Measurements from ENCODE around the gene PPP1R18. TPM values are rescaled to one million over a fixed set of nuclear protein-coding genes. Genes with fewer than 3 reads are reported as not detected.
"Not testable (repeated sequence)": the region's sequence is repeated elsewhere in the genome, so short reads cannot be mapped to it uniquely, and the experiment has no call there.

PPP1R18 gene
- total and polyA plus RNA-seq, 5 donors: 21.8 to 33.9 (median 23.1) TPM

DNA sequence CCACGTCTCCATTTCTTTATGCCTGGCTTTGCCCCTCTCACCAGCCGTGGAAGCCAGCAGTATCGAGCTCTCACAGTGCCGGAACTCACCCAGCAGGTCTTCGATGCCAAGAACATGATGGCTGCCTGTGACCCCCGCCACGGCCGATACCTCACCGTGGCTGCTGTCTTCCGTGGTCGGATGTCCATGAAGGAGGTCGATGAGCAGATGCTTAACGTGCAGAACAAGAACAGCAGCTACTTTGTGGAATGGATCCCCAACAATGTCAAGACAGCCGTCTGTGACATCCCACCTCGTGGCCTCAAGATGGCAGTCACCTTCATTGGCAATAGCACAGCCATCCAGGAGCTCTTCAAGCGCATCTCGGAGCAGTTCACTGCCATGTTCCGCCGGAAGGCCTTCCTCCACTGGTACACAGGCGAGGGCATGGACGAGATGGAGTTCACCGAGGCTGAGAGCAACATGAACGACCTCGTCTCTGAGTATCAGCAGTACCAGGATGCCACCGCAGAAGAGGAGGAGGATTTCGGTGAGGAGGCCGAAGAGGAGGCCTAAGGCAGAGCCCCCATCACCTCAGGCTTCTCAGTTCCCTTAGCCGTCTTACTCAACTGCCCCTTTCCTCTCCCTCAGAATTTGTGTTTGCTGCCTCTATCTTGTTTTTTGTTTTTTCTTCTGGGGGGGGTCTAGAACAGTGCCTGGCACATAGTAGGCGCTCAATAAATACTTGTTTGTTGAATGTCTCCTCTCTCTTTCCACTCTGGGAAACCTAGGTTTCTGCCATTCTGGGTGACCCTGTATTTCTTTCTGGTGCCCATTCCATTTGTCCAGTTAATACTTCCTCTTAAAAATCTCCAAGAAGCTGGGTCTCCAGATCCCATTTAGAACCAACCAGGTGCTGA, 37.6 kb upstream of the PPP1R18 start:
- H3K4me3 ChIP-seq (ENCODE audit: low read length); ATAC-seq; H3K4me1 ChIP-seq (ENCODE audit: control insufficient read depth, insufficient read depth, low read length); H3K27me3 ChIP-seq (ENCODE audit: control insufficient read depth, insufficient read depth); H3K27ac ChIP-seq (ENCODE audit: low read length); DNase-seq; H3K9me3 ChIP-seq (ENCODE audit: control insufficient read depth, low read length): not testable (repeated sequence)
- 46% methylated on average over 29 of the region's 29 CpGs for WGBS
- intact Hi-C loops (cut with DNase I): loop anchor here in 3 of 4 donors (2.0 kb wide), 3 partner anchors 39 to 45 kb away; no protein-coding TSS in a partner anchor

GRCh38 chr6:30723159-30723842, 36.9 kb upstream of the PPP1R18 start:
- intact Hi-C loops (cut with DNase I): loop anchor here in 3 of 4 donors (2.0 kb wide), 3 partner anchors 38 to 44 kb away; no protein-coding TSS in a partner anchor
- H3K4me3 ChIP-seq (ENCODE audit: low read length); H3K27ac ChIP-seq (ENCODE audit: low read length); H3K27me3 ChIP-seq (ENCODE audit: control insufficient read depth, insufficient read depth); H3K9me3 ChIP-seq (ENCODE audit: control insufficient read depth, low read length); DNase-seq; ATAC-seq; H3K4me1 ChIP-seq (ENCODE audit: control insufficient read depth, insufficient read depth, low read length): not testable (repeated sequence)
- 49% methylated on average over 16 of the region's 16 CpGs for WGBS

DNA sequence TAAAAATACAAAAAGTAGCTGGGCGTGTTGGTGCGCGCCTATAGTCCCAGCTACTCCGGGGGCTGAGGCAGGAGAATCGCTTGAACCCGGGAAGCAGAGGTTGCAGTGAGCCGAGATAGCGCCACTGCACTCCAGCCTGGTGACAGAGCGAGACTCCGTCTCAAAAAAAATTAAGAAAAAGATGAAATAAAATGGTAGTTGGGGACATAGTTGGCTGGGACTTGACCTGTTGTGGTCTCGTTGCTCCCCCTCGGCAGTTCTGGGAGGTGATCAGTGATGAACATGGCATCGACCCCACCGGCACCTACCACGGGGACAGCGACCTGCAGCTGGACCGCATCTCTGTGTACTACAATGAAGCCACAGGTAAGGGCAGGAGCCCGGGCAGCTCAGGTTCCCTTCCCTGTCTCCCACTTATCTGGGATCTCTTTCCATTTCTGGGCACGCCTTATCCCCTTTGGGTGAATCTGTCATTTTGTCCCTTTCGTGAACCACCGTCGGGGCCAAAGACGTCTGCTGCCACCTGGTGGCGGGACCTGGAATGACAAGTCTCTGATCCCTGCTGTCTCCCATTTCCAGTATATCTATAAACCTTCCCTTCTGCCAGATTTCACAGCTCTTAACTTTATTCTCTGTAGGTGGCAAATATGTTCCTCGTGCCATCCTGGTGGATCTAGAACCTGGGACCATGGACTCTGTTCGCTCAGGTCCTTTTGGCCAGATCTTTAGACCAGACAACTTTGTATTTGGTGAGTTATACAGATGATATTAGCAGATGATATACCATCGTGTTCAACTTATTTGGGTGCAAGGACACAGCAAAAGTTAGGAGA, 36.1 kb upstream of the PPP1R18 start:
- no peaks in the 10 kb centered on the region for H3K27me3 ChIP-seq (ENCODE audit: control insufficient read depth, insufficient read depth)
- peak overlapping the region; percentile 96 for H3K27ac ChIP-seq (ENCODE audit: low read length)
- intact Hi-C loops (cut with DNase I): loop anchor here (1.0 to 2.0 kb wide), 4 partner anchors 38 to 44 kb away; no protein-coding TSS in a partner anchor
- ATAC-seq (peak; percentile 0 to 1), DNase-seq (peak; percentile 74 to 92 (median 92))
- peaks cover 3% of the 10 kb centered on the region for H3K4me1 ChIP-seq (ENCODE audit: control insufficient read depth, insufficient read depth, low read length)
- 12% methylated on average over 27 of the region's 27 CpGs for WGBS
- no peaks in the 10 kb centered on the region for H3K9me3 ChIP-seq (ENCODE audit: control insufficient read depth, low read length)
- H3K4me3 ChIP-seq (ENCODE audit: low read length): no peak overlapping the region

DNA sequence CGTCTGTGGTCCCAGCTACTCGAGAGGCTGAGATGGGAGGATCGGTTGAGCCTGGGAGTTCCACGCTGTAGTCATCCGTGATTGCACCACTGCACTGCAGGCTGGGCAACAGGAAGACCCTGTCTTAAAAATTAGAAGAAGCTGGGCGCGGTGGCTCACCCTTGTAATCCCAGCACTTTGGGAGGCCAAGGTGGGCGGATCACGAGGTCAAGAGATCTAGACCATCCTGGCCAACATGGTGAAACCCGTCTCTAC, 35.5 kb upstream of the PPP1R18 start:
- peak; percentile 58 to 66 (median 64) for DNase-seq
- intact Hi-C loops (cut with DNase I): loop anchor here (1.0 to 2.0 kb wide), 4 partner anchors 37 to 43 kb away; no protein-coding TSS in a partner anchor
- not testable (repeated sequence) for H3K4me1 ChIP-seq (ENCODE audit: control insufficient read depth, insufficient read depth, low read length)

GRCh38 chr6:30721198-30722024, 35.0 kb upstream of the PPP1R18 start:
- intact Hi-C loops (cut with DNase I): loop anchor here (1.0 to 2.0 kb wide), 5 partner anchors 35 to 43 kb away; partner anchors contain the start of gene PPP1R18 (in 1 of the 4)

More for the DNA sequence above, 35.5 kb upstream of the PPP1R18 start:
- ATAC-seq; H3K27me3 ChIP-seq (ENCODE audit: control insufficient read depth, insufficient read depth); H3K9me3 ChIP-seq (ENCODE audit: control insufficient read depth, low read length): not testable (repeated sequence)
- WGBS: 9% methylated on average over 10 of the region's 10 CpGs
- Histone ChIP-seq H3K4me3 (ENCODE audit: low read length) (peak overlapping the region; percentile 98), H3K27ac (ENCODE audit: low read length) (peak overlapping the region; percentile 96)

DNA sequence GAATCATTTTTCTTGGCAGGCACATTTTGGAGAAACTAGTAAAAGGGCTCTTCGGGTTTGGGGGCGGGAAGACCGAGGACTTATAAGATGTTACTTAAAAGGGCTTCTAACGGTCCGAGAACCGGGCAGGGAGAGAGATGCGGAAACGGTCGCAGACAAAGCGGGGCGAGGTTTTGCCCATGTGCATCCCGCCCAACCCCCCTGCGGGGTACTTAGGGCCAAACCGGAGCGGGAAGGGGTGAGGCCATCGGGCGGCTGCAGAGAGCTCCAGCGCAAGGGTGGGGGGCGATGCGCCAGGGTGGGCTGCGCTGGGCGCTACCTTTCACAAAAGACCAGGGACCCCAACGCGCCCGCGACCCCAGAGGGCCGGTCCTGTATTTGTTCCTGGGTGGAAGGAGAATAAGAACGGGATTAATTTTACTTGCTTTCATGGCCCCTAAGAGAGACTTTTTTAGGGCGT, 34.3 kb upstream of the PPP1R18 start:
- no peaks in the 10 kb centered on the region for H3K9me3 ChIP-seq (ENCODE audit: control insufficient read depth, low read length)
- under 1% methylated on average over 29 of the region's 29 CpGs for WGBS
- peak overlapping the region; percentile 91 for H3K27ac ChIP-seq (ENCODE audit: low read length)
- intact Hi-C loops (cut with DNase I): loop anchor here in 1 of 4 donors (2.0 kb wide), 1 partner anchor 34 kb away; the partner anchor contains the start of gene PPP1R18
- peaks cover 3% of the 10 kb centered on the region for H3K4me1 ChIP-seq (ENCODE audit: control insufficient read depth, insufficient read depth, low read length)
- H3K4me3 ChIP-seq (ENCODE audit: low read length): peak overlapping the region; percentile 98
- peak; percentile 3 to 33 for ATAC-seq
- H3K27me3 ChIP-seq (ENCODE audit: control insufficient read depth, insufficient read depth): no peaks in the 10 kb centered on the region
- peak; percentile 83 to 89 (median 88) for DNase-seq

More at GRCh38 chr6:30721198-30722024, 35.0 kb upstream of the PPP1R18 start:
- peak; percentile 77 to 79 for ATAC-seq
- Histone ChIP-seq H3K9me3 (ENCODE audit: control insufficient read depth, low read length) (no peaks in the 10 kb centered on the region), H3K27ac (ENCODE audit: low read length) (peak overlapping the region; percentile 96), H3K27me3 (ENCODE audit: control insufficient read depth, insufficient read depth) (no peaks in the 10 kb centered on the region), H3K4me3 (ENCODE audit: low read length) (peak overlapping the region; percentile 98), H3K4me1 (ENCODE audit: control insufficient read depth, insufficient read depth, low read length) (peaks cover 3% of the 10 kb centered on the region)
- WGBS: under 1% methylated on average over 71 of the region's 71 CpGs
- DNase-seq: peak; percentile 94 to 98 (median 97)

DNA sequence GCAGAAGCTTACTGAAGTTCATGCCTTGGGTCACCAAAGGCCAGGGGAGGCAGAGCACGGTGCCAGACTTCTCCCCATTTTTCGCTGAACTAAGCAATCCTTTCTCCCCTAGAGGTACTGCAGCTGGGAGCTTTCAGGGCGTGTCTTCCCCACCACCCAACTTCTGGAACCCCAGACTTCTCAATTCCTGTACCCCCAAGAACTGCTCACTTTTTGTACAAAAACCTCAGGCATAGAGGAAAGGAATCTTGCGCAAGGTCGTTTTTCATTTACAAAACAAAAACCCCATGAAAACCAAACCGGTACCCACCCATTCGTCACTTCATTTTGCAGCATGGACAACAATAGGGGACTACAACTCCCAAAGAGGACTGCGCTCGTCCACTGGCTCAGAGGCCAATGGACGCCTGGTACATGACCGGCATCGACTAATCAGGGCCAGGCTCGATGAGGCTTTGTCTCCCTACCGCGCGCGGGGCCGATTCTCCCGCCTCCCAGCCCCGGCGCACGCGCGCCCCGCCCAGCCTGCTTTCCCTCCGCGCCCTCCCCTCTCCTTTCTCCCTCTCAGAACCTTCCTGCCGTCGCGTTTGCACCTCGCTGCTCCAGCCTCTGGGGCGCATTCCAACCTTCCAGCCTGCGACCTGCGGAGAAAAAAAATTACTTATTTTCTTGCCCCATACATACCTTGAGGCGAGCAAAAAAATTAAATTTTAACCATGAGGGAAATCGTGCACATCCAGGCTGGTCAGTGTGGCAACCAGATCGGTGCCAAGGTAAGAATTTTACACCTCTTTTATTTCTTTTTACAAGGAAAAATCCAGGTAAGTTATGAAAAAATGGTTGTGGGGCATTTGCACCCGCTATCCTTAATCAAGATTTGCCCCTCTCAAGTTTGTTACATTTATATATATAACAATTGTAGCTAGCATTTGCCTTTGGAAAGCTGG, 33.6 kb upstream of the PPP1R18 start, which contains the start of gene TUBB:
TUBB (plus strand) TSS at position 562 of the 947 bp plus-strand sequence; CDS start at position 717, 155 bp downstream.
- intact Hi-C loops (cut with DNase I): loop anchor here in 1 of 4 donors (2.0 kb wide), 1 partner anchor 33 kb away; the partner anchor contains the start of gene PPP1R18
- peaks cover 3% of the 10 kb centered on the region for H3K4me1 ChIP-seq (ENCODE audit: control insufficient read depth, insufficient read depth, low read length)
- WGBS: under 1% methylated on average over 38 of the region's 38 CpGs
- peak; percentile 96 to 99 (median 98) for DNase-seq
- peak; percentile 84 to 87 for ATAC-seq
- H3K27me3 ChIP-seq (ENCODE audit: control insufficient read depth, insufficient read depth): no peaks in the 10 kb centered on the region
- peak within 1 kb of the TSS; percentile 91 for H3K27ac ChIP-seq (ENCODE audit: low read length)
- H3K4me3 ChIP-seq (ENCODE audit: low read length): peak within 1 kb of the TSS; percentile 98
- H3K9me3 ChIP-seq (ENCODE audit: control insufficient read depth, low read length): no peaks in the 10 kb centered on the region

DNA sequence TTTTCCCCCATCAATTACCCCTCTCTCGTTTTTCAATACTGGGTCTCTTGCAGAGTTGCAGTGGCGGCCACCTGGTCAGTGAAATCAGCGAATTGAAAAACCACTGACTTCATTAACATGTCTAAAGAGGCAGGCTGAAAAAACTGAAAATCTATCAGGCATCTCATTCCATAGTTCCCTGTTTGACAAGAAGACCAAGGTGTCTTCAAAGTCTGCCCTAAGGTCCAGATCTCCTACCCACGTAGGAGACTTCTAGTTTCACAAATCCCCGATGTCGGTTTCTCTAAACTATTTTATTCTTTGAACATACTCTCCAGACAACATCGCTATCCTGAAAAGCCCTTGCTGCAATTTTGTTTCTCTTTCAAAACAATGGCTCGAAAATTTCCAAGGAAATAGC, 32.9 kb upstream of the PPP1R18 start:
- Histone ChIP-seq H3K27ac (ENCODE audit: low read length) (peak overlapping the region; percentile 91), H3K9me3 (ENCODE audit: control insufficient read depth, low read length) (no peaks in the 10 kb centered on the region), H3K4me1 (ENCODE audit: control insufficient read depth, insufficient read depth, low read length) (peaks cover 3% of the 10 kb centered on the region), H3K4me3 (ENCODE audit: low read length) (peak overlapping the region; percentile 98), H3K27me3 (ENCODE audit: control insufficient read depth, insufficient read depth) (no peaks in the 10 kb centered on the region)
- no peak for ATAC-seq
- no peak for DNase-seq
- intact Hi-C loops (cut with DNase I): no loop called here
- 21% methylated on average over 8 of the region's 8 CpGs for WGBS

All from right cardiac atrium (tissue), 5 donors.